LNCaP clone FGC (cell line): ENCODE data around the gene SLC38A3.

Experiments used
- DNase-seq: peaks from one replicate; pipeline ENCODE4 v3.0.0-alpha.2; 2011; ENCODE audit warnings: low read depth
- H3K4me3 ChIP-seq: 2 replicates; pipeline ENCODE4 v1.5.1; 2011; ENCODE audit warnings: mild to moderate bottlenecking, low read depth, low read length, control low read depth
- CTCF ChIP-seq: IDR thresholded peaks from 2 replicates; pipeline ENCODE4 v1.5.1; 2012; ENCODE audit warnings: mild to moderate bottlenecking; ENCODE audit not compliant: control insufficient read depth, insufficient read depth; ENCODE audit errors: extremely low read depth

The SLC38A3 gene

DNA sequence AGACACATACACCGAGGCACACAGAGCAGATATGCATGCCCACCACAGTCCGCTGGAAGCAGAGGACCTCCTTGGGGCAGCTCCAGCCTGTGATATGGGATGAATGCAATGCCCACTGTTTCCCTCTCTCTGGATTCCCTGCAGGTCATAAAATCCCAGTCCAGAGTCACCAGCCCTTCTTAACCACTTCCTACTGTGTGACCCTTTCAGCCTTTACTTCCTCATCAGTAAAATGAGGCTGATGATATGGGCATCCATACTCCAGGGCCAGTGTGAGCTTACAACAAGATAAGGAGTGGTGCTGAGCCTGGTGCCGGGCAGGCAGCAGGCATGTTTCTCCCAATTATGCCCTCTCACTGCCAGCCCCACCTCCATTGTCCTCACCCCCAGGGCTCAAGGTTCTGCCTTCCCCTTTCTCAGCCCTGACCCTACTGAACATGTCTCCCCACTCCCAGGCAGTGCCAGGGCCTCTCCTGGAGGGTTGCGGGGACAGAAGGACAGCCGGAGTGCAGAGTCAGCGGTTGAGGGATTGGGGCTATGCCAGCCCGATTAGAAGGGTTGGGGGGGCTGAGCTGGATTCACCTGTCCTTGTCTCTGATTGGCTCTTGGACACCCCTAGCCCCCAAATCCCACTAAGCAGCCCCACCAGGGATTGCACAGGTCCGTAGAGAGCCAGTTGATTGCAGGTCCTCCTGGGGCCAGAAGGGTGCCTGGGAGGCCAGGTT, 14.0 kb upstream of the SLC38A3 start, which contains the start of gene GNAT1:
TSS of gene GNAT1 (plus strand) at position 675 of the 725 bp plus-strand sequence. CDS start 116 bp downstream, outside the sequence.
- no peak within 1 kb of the TSS for H3K4me3 ChIP-seq
- no peak for DNase-seq
- no peak for TF ChIP-seq CTCF

DNA sequence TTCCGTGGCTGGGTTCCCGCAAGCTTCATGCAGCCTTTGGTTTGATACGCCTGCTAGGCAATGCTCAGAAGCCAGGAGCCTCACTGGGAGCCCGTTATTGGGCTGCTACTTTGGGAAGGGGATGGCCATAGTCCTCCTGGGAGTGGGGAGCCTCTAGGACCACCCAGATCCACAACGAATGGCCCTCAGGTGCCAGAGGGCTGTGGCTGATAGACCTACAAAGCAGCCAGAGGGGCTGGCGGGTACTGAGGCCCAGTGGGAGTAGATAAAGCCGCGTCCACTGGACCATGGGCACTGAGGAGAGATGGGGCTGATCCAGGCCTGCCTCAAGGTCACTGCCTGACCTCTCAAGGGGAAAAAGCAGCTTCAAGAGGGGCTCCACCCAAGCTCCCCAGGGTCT, 12.9 kb upstream of the SLC38A3 start:
- no peak overlapping the region for H3K4me3 ChIP-seq
- TF ChIP-seq CTCF, result no peak

DNA sequence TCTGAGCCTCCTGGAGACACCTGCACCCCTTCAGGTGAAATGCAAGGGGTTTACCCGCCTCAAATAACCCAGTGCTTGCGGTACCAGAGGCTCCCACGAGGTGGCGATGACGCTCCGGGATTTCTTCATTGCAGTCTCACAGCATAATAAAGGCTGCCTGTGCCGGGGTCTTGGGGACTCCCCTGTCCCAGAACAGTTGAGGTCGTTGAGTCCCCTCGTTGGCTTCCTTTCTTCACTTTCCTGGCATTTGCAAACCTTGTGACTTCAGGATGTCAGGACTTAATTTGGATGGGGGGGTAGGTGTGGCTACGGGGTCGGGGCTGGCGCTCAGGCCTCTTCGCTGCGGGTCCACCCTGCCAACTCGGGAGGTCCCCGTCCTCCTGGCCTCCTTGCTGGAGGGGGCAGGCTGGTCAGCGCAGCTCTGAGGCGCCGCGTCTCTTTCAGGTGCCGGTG, 12.4 kb upstream of the SLC38A3 start:
- peak; percentile 86 for TF ChIP-seq CTCF

More for the DNA sequence above, 12.9 kb upstream of the SLC38A3 start:
- DNase-seq, result no peak

GRCh38 chr3:50193286-50193685, 11.8 kb upstream of the SLC38A3 start:
- no peak overlapping the region for H3K4me3 ChIP-seq
- TF ChIP-seq CTCF, result no peak
- no peak for DNase-seq

More for the DNA sequence above, 12.4 kb upstream of the SLC38A3 start:
- DNase-seq, result peak; percentile 17
- H3K4me3 ChIP-seq, result no peak overlapping the region

- TF ChIP-seq CTCF, result no peak
- DNase-seq, result no peak
- no peak overlapping the region for H3K4me3 ChIP-seq
Measured at GRCh38 chr3:50193746-50194127, 11.3 kb upstream of the SLC38A3 start.

DNA sequence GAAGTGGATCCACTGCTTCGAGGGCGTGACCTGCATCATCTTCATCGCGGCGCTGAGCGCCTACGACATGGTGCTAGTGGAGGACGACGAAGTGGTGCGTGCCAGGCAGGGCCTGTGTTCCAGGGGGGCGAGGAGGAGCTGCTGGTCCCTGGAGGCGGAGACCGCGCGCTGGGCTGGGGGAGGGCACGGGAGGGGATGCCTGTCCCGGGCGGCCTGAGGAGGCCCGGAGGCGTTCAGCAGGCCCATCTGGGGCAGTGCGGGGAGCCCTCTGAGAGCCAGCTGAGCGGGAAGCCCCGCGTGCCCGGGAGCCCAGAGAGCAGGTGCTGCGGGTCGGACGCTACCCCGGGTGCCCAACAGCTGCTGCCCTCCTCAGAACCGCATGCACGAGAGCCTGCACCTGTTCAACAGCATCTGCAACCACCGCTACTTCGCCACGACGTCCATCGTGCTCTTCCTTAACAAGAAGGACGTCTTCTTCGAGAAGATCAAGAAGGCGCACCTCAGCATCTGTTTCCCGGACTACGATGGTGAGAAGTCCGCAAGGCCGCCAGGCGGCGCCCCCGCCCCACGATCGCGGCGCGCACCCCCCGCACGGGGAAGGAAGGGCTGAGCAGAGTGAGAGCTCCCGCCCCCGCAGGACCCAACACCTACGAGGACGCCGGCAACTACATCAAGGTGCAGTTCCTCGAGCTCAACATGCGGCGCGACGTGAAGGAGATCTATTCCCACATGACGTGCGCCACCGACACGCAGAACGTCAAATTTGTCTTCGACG, 10.8 kb upstream of the SLC38A3 start:
- peak; percentile 3 for DNase-seq
- no peak overlapping the region for H3K4me3 ChIP-seq
- peak; percentile 61 for TF ChIP-seq CTCF
